ENCODE results near the gene GNG4. TPM values are rescaled to one million over a fixed set of nuclear protein-coding genes. Genes with fewer than 3 reads are reported as not detected.
A peak's percentile ranks its signal among the peaks of the same experiment; 100 is the strongest.

The GNG4 gene
- 1 to 10 TPM in 1 of 4 donors, under 1 TPM in 2, not detected in 1; 0.42 to 6.3 (median 0.98) TPM for total RNA-seq

DNA sequence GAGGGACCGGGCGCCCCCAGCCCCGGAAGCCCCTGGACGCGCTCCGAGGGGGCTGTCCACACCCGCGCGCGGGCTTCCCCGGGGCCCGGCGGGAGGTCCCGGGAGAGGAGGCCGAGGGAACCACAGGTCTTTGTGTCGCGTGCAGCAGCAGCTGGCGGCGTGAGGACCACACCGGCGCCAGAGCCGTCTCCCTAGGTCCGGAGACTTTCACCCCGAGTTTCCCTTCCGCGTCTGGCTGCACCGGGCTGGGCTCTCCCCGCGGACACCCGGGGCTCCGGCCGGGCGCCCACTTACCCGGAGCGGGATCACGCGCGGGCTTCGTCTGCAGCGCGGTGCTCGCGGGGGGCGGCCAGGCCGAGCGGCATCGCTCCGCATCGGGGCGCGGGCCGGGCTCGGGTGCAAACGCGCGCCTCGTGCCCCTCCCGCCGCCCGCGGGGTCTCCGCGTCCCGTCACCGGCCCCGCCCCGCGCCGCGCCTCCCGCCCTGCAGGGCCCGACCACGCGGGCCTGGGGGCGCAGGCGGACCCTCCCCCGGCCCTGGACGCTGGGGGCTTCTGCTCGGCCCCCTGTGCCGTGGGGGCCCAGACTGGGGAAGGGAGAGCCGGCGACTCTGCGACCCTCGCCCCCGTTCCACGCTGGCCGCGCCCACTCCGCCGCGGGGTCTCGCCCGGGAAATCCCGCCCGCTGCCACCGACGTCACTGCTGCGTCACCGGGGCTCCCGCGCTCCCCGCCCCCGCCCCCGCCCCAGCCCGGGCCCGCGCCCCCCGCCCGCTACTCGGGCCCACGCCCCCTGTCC lies at the start of gene GNG4:
Gene GNG4 (minus strand): TSS at position 417 of the 796 bp plus-strand sequence. CDS start 65,946 bp downstream, outside the sequence.
- Histone ChIP-seq H3K27me3 (peaks cover 0 to 86% of the 10 kb centered on the region in 2 donors), H3K4me3 (peak within 1 kb of the TSS; percentile 33 to 66 (median 46)), H3K36me3 (no peaks in the 10 kb centered on the region), H3K27ac (peak within 1 kb of the TSS in 1 of 4 donors; percentile 9), H3K9me3 (no peaks in the 10 kb centered on the region), H3K4me1 (peaks cover 0 to 31% (median 14%) of the 10 kb centered on the region in 4 donors)
- no peak for DNase-seq (ENCODE audit: low spot score in 2 of 2)
- 0% methylated on average over 96 of the region's 111 CpGs; no CpG with 5 or more reads in 1 of the 2 donors for WGBS, 2 donors
- TF ChIP-seq EP300 (IDR thresholded peaks at IDR 0.05) = no peak
- TF ChIP-seq, protein P1, sequence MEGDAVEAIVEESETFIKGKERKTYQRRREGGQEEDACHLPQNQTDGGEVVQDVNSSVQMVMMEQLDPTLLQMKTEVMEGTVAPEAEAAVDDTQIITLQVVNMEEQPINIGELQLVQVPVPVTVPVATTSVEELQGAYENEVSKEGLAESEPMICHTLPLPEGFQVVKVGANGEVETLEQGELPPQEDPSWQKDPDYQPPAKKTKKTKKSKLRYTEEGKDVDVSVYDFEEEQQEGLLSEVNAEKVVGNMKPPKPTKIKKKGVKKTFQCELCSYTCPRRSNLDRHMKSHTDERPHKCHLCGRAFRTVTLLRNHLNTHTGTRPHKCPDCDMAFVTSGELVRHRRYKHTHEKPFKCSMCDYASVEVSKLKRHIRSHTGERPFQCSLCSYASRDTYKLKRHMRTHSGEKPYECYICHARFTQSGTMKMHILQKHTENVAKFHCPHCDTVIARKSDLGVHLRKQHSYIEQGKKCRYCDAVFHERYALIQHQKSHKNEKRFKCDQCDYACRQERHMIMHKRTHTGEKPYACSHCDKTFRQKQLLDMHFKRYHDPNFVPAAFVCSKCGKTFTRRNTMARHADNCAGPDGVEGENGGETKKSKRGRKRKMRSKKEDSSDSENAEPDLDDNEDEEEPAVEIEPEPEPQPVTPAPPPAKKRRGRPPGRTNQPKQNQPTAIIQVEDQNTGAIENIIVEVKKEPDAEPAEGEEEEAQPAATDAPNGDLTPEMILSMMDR (IDR thresholded peaks at IDR 0.05) = no peak

DNA sequence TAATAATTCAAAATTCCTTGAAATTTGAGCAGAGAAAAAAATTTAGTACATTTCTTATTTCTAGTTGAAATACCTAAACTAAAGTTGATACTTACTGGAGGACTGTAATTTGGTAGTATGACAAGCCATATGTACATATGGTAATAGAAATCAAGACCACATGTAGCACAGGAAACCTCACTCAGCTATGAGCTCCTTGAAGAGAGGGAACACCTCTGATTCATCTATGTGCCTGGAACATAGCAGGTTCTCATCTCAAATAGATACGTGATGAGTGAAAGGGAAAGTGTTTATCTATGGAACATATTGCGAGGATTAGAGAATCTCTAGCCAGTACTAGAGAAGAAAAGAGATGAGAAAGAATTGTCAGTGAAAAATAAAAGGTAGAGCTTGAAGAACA lies 47.9 kb upstream of the GNG4 start:
- TF ChIP-seq, protein P1 (IDR thresholded peaks at IDR 0.05) = no peak
- TF ChIP-seq EP300 (IDR thresholded peaks at IDR 0.05) (no peak), POLR2A (IDR thresholded peaks at IDR 0.05) (no peak)
- Histone ChIP-seq H3K4me1 (no peaks in the 10 kb centered on the region), H3K9me3 (no peaks in the 10 kb centered on the region), H3K27ac (no peak overlapping the region), H3K36me3 (peaks cover 0 to 96% (median 6%) of the 10 kb centered on the region in 3 donors), H3K27me3 (no peaks in the 10 kb centered on the region), H3K4me3 (no peak overlapping the region)
- 93 to 94% methylated on average over 2 of the region's 2 CpGs for WGBS, 2 donors
- no peak for DNase-seq (ENCODE audit: low spot score in 2 of 2)

DNA sequence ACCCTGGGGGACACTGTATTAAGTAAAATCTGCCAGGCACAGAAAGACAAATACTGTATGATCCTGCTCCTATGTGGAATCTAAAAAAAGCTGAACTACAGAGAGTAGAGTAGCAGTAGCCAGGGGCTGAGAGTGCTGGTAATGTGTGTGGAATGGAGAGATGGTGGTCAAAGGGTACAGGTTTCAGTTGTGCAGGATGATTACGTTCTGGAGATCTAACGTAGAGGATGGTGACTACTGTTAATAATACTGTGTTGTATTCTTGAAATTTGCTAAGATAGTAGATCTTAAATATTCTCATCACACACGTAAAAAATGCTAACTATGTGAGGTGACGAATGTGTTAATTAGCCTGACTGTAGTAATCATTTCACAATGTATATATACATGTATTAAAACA lies 39.8 kb upstream of the GNG4 start:
- WGBS, 2 donors = 91 to 98% methylated on average over 4 of the region's 4 CpGs
- no peak for DNase-seq (ENCODE audit: low spot score in 2 of 2)
- H3K4me1 ChIP-seq = no peaks in the 10 kb centered on the region
- H3K27ac ChIP-seq = no peak overlapping the region
- H3K9me3 ChIP-seq = no peaks in the 10 kb centered on the region
- TF ChIP-seq, protein P1 (IDR thresholded peaks at IDR 0.05) = no peak
- no peak for TF ChIP-seq EP300 (IDR thresholded peaks at IDR 0.05)
- no peaks in the 10 kb centered on the region for H3K27me3 ChIP-seq
- H3K36me3 ChIP-seq = peaks cover 0 to 80% (median 15%) of the 10 kb centered on the region in 3 donors
- no peak overlapping the region for H3K4me3 ChIP-seq

DNA sequence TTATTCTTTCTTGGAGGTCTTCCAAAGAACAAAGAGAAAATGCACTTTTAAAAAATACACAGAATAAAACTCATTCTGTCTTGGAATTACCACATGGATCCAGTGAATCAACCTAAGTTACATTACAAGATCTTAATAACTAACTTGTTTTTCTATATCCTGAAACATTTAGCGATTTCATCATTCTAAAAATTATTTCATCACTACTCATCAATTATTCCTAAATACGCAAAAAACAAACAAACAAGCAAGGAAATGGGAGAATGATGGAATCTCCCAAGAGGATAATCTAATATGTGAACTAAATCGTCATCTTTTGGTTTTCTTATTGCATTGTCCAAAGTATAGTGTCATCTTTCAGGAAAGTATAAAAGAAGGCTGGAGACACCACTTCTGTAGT lies 38.5 kb upstream of the GNG4 start:
- Histone ChIP-seq H3K27ac (no peak overlapping the region), H3K36me3 (peaks cover 0 to 74% (median 15%) of the 10 kb centered on the region in 3 donors), H3K27me3 (no peaks in the 10 kb centered on the region), H3K4me3 (no peak overlapping the region), H3K9me3 (no peaks in the 10 kb centered on the region), H3K4me1 (no peaks in the 10 kb centered on the region)
- TF ChIP-seq, protein P1 (IDR thresholded peaks at IDR 0.05) = no peak
- TF ChIP-seq EP300 (IDR thresholded peaks at IDR 0.05) (no peak), POLR2A (IDR thresholded peaks at IDR 0.05) (no peak)
- no peak for DNase-seq (ENCODE audit: low spot score in 2 of 2)
- WGBS, 2 donors = 85% methylated on average over 3 of the region's 3 CpGs

DNA sequence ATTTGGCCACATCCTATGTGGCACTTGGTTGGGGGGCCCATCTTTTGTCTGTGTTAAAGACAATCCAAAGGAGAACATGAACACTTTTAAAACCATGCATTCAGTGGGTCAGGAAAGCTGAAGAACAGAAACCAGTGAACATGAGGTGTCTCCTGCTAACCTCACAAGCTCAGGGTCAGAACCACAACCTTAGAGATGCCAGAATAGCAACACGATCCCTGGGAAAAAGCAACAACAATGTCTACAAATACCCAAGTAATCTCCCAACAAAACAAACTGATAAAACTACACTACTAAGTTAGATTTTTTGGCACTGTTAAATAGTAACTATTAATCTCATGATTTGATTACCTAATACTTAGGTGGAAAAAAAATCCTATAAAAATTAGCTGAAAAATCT lies 34.1 kb upstream of the GNG4 start:
- DNase-seq (ENCODE audit: low spot score in 2 of 2) = no peak
- Histone ChIP-seq H3K4me3 (no peak overlapping the region), H3K9me3 (no peaks in the 10 kb centered on the region), H3K4me1 (no peaks in the 10 kb centered on the region), H3K27ac (no peak overlapping the region), H3K27me3 (no peaks in the 10 kb centered on the region), H3K36me3 (peaks cover 0 to 83% (median 6%) of the 10 kb centered on the region in 3 donors)
- TF ChIP-seq POLR2A (IDR thresholded peaks at IDR 0.05) (no peak), EP300 (IDR thresholded peaks at IDR 0.05) (no peak)
- TF ChIP-seq, protein P1 (IDR thresholded peaks at IDR 0.05) = no peak
- WGBS, 2 donors = 70 to 76% methylated on average over 1 of the region's 1 CpG

Data from tibial nerve (tissue), 4 donors.